GM18868 (cell line): ENCODE results near the gene NEDD9.

Experiments
- ATAC-seq: cut with Tn5 transposase; IDR thresholded peaks from one replicate; pipeline ENCODE4 v1.9.1; 2021; ENCODE audit warnings: mild to moderate bottlenecking, moderate library complexity; ENCODE audit not compliant: unreplicated experiment

NEDD9 gene

GRCh38 chr6:11218538-11219399 is 13.7 kb downstream of the NEDD9 start:
- ATAC-seq = no peak

- ATAC-seq = peak; percentile 40
These were observed 14.4 kb downstream of the NEDD9 start for GRCh38 chr6:11218102-11218442.

GRCh38 chr6:11217360-11218101 is 14.9 kb downstream of the NEDD9 start:
- no peak for ATAC-seq

GRCh38 chr6:11215773-11216172 is 16.7 kb downstream of the NEDD9 start:
- ATAC-seq = no peak

- no peak for ATAC-seq
These were observed 17.6 kb downstream of the NEDD9 start for GRCh38 chr6:11214901-11215300.

- ATAC-seq = no peak
These were observed 18.2 kb downstream of the NEDD9 start for GRCh38 chr6:11214084-11214833.

GRCh38 chr6:11213422-11214021 is 18.9 kb downstream of the NEDD9 start:
- ATAC-seq = no peak

- no peak for ATAC-seq
These were observed 19.8 kb downstream of the NEDD9 start for GRCh38 chr6:11212664-11213063.

GRCh38 chr6:11211254-11211653 is 21.2 kb downstream of the NEDD9 start:
- ATAC-seq = no peak

GRCh38 chr6:11210386-11211138 is 21.9 kb downstream of the NEDD9 start:
- no peak for ATAC-seq

- no peak for ATAC-seq
These were observed 22.6 kb downstream of the NEDD9 start for GRCh38 chr6:11209906-11210305.

- ATAC-seq = no peak
These were observed 23.1 kb downstream of the NEDD9 start for GRCh38 chr6:11209369-11209768.

GRCh38 chr6:11208854-11209253 is 23.6 kb downstream of the NEDD9 start:
- ATAC-seq = no peak

GRCh38 chr6:11208267-11208666 is 24.2 kb downstream of the NEDD9 start:
- ATAC-seq = no peak

- ATAC-seq = peak; percentile 58
These were observed 25.1 kb downstream of the NEDD9 start for GRCh38 chr6:11207199-11207968.

GRCh38 chr6:11206576-11206975 is 25.9 kb downstream of the NEDD9 start:
- peak; percentile 24 for ATAC-seq

GRCh38 chr6:11204794-11205366 is 27.6 kb downstream of the NEDD9 start:
- no peak for ATAC-seq

GRCh38 chr6:11204005-11204399 is 28.5 kb downstream of the NEDD9 start:
- ATAC-seq = no peak

GRCh38 chr6:11203306-11204004 is 29.0 kb downstream of the NEDD9 start:
- no peak for ATAC-seq
